Trophoblast cell (in vitro differentiated cells and primary cell): ENCODE results near the gene IRAK3.

ENCODE experiments used
- DNase-seq, 2 donors: peaks; one replicate each; pipeline ENCODE4 v3.0.0-alpha.2; 2016
- H2AFZ ChIP-seq: 2 replicates; pipeline ENCODE4 v1.6.1; 2013; ENCODE audit warnings: low read length, moderate library complexity, mild to moderate bottlenecking; ENCODE audit not compliant: insufficient read depth, poor library complexity
- H2AK5ac ChIP-seq: 2 replicates; pipeline ENCODE4 v1.6.1; 2013; ENCODE audit warnings: mild to moderate bottlenecking, low read length
- H2BK120ac ChIP-seq: 2 replicates; pipeline ENCODE4 v1.6.1; 2013; ENCODE audit warnings: low read length, mild to moderate bottlenecking, moderate library complexity; ENCODE audit not compliant: insufficient read depth, poor library complexity
- H2BK12ac ChIP-seq: 2 replicates; pipeline ENCODE4 v1.6.1; 2013; ENCODE audit warnings: mild to moderate bottlenecking, low read length, moderate library complexity
- H2BK5ac ChIP-seq: 2 replicates; pipeline ENCODE4 v1.6.1; 2013; ENCODE audit warnings: low read length, low read depth, moderate library complexity, mild to moderate bottlenecking; ENCODE audit not compliant: poor library complexity
- H3K14ac ChIP-seq: 2 replicates; pipeline ENCODE4 v1.6.1; 2013; ENCODE audit warnings: mild to moderate bottlenecking, low read length
- H3K18ac ChIP-seq: 2 replicates; pipeline ENCODE4 v1.6.1; 2013; ENCODE audit warnings: mild to moderate bottlenecking, low read length
- H3K23ac ChIP-seq: 2 replicates; pipeline ENCODE4 v1.6.1; 2013; ENCODE audit warnings: low read length
- H3K27ac ChIP-seq: 2 replicates; pipeline ENCODE4 v1.5.1; 2013; ENCODE audit warnings: low read depth, mild to moderate bottlenecking, inconsistent platforms, low read length, moderate library complexity
- H3K27me3 ChIP-seq: 2 replicates; pipeline ENCODE4 v1.6.1; 2013; ENCODE audit warnings: inconsistent platforms, mild to moderate bottlenecking, low read length, moderate library complexity; ENCODE audit not compliant: insufficient read depth
- H3K36me3 ChIP-seq, 2 experiments: 1 replicate in 1 of 2; 2 replicates in 1 of 2; pipeline ENCODE4 v1.6.1; 2013; ENCODE audit warnings: low read length in 2 of 2, mild to moderate bottlenecking in 2 of 2, moderate library complexity in 1 of 2; ENCODE audit not compliant: insufficient read depth in 2 of 2, control insufficient read depth in 1 of 2
- H3K4ac ChIP-seq: 2 replicates; pipeline ENCODE4 v1.6.1; 2013; ENCODE audit warnings: low read depth, mild to moderate bottlenecking, low read length, moderate library complexity
- H3K4me1 ChIP-seq, 2 experiments: 1 replicate in 1 of 2; 2 replicates in 1 of 2; pipeline ENCODE4 v1.6.1; 2013; ENCODE audit warnings: low read length in 2 of 2, mild to moderate bottlenecking in 2 of 2, moderate library complexity in 1 of 2; ENCODE audit not compliant: insufficient read depth in 2 of 2, control insufficient read depth in 1 of 2
- H3K4me2 ChIP-seq: 2 replicates; pipeline ENCODE4 v1.6.1; 2013; ENCODE audit warnings: inconsistent platforms, mild to moderate bottlenecking, low read length, moderate library complexity
- H3K4me3 ChIP-seq: 2 replicates; pipeline ENCODE4 v1.5.1; 2013; ENCODE audit warnings: mild to moderate bottlenecking, low read depth, low read length, inconsistent platforms
- H3K79me1 ChIP-seq: one replicate; pipeline ENCODE4 v1.6.1; 2013; ENCODE audit warnings: low read length
- H3K79me2 ChIP-seq: 2 replicates; pipeline ENCODE4 v1.6.1; 2013; ENCODE audit warnings: low read length, mild to moderate bottlenecking; ENCODE audit not compliant: control insufficient read depth, insufficient read depth, poor library complexity
- H3K9ac ChIP-seq: 2 replicates; pipeline ENCODE4 v1.6.1; 2013; ENCODE audit warnings: mild to moderate bottlenecking, low read length
- H3K9me3 ChIP-seq: 2 replicates; pipeline ENCODE4 v1.6.1; 2013; ENCODE audit warnings: low read depth, mild to moderate bottlenecking, control low read depth, inconsistent platforms, low read length; ENCODE audit not compliant: insufficient read depth
- H4K12ac ChIP-seq: 2 replicates; pipeline ENCODE4 v1.6.1; 2013; ENCODE audit warnings: low read depth, mild to moderate bottlenecking, low read length, moderate library complexity
- H4K8ac ChIP-seq: 2 replicates; pipeline ENCODE4 v1.6.1; 2013; ENCODE audit warnings: low read depth, mild to moderate bottlenecking, low read length, moderate library complexity
- H4K91ac ChIP-seq: one replicate; pipeline ENCODE4 v1.6.1; 2013; ENCODE audit warnings: low read depth, mild to moderate bottlenecking, low read length, moderate library complexity
- WGBS: extraction: QIAGEN DNeasy Blood & Tissue Kit; methylation state at CpG from one replicate; pipeline ENCODE4 v1.1.7; 2013; ENCODE audit warnings: missing lambda C conversion rate; ENCODE audit not compliant: insufficient read length, insufficient coverage; ENCODE audit errors: extremely low coverage; 5-methylcytosine and 5-hydroxymethylcytosine counted together

IRAK3 gene

GRCh38 chr12:66288121-66288520 lies 99.1 kb downstream of the IRAK3 start:
- no peak overlapping the region for H3K9ac ChIP-seq
- H3K4me1 ChIP-seq, result no peaks in the 10 kb centered on the region
- H4K12ac ChIP-seq, result no peak overlapping the region
- H4K91ac ChIP-seq, result no peak overlapping the region
- H3K27ac ChIP-seq, result no peak overlapping the region
- no peaks in the 10 kb centered on the region for H3K36me3 ChIP-seq
- no peak overlapping the region for H2BK120ac ChIP-seq
- H4K8ac ChIP-seq, result no peak overlapping the region
- no peak for DNase-seq
- no peaks in the 10 kb centered on the region for H3K79me2 ChIP-seq
- H3K79me1 ChIP-seq, result no peaks in the 10 kb centered on the region
- no peak overlapping the region for H3K23ac ChIP-seq
- no peak overlapping the region for H2AFZ ChIP-seq
- H3K14ac ChIP-seq, result no peak overlapping the region
- peaks cover 1% of the 10 kb centered on the region for H3K9me3 ChIP-seq
- no CpG with 5 or more reads among the region's 5 CpGs for WGBS
- H3K4me2 ChIP-seq, result no peak overlapping the region
- H2BK5ac ChIP-seq, result no peak overlapping the region
- H2BK12ac ChIP-seq, result no peak overlapping the region
- H3K4me3 ChIP-seq, result no peak overlapping the region
- no peaks in the 10 kb centered on the region for H3K27me3 ChIP-seq
- H3K18ac ChIP-seq, result no peak overlapping the region
- no peak overlapping the region for H2AK5ac ChIP-seq
- H3K4ac ChIP-seq, result no peak overlapping the region

- Histone ChIP-seq H4K91ac (no peak overlapping the region), H3K9ac (no peak overlapping the region), H3K27me3 (no peaks in the 10 kb centered on the region)
Observed at GRCh38 chr12:66289485-66289884, 100.5 kb downstream of the IRAK3 start.

DNA sequence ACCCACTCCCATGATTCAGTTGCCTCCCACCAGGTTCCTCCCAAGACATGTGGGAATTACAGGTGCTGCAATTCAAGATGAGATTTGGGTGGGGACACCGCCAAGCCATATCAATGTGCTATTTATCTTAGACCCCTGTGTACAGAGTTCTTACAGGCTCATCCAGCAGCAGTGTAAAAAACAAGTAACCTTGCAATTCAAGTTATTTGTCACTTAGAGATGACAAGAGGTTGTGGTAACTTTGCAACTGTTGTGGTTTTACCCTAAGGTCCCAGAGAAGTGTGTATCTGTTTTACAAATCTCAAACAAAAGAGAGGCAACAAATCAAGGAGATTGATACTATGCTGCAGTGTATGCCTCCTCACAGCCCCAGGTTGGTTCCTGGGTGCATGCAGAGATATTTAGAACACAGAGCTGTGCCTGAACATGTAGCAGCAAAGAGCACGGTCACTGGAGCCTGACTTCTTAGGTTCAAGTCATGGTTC lies 101.7 kb downstream of the IRAK3 start:
- Histone ChIP-seq H4K8ac (no peak overlapping the region), H3K23ac (no peak overlapping the region), H4K91ac (no peak overlapping the region), H3K27me3 (no peaks in the 10 kb centered on the region), H4K12ac (no peak overlapping the region), H2BK5ac (no peak overlapping the region), H3K4me1 (no peaks in the 10 kb centered on the region), H2BK12ac (no peak overlapping the region), H3K18ac (no peak overlapping the region), H2AK5ac (no peak overlapping the region), H3K36me3 (no peaks in the 10 kb centered on the region), H3K79me2 (no peaks in the 10 kb centered on the region), H3K4me2 (no peak overlapping the region), H3K79me1 (no peaks in the 10 kb centered on the region), H3K9ac (no peak overlapping the region), H3K4me3 (no peak overlapping the region), H3K14ac (no peak overlapping the region), H3K4ac (no peak overlapping the region), H2BK120ac (no peak overlapping the region), H3K27ac (no peak overlapping the region), H3K9me3 (no peaks in the 10 kb centered on the region), H2AFZ (no peak overlapping the region)
- no CpG with 5 or more reads among the region's 2 CpGs for WGBS
- DNase-seq, result no peak

More at GRCh38 chr12:66289485-66289884, 100.5 kb downstream of the IRAK3 start:
- H2BK120ac ChIP-seq, result no peak overlapping the region
- H3K4me3 ChIP-seq, result no peak overlapping the region
- H3K14ac ChIP-seq, result no peak overlapping the region
- no CpG with 5 or more reads among the region's 2 CpGs for WGBS
- H4K8ac ChIP-seq, result no peak overlapping the region
- no peak for DNase-seq
- no peak overlapping the region for H2BK12ac ChIP-seq
- H3K23ac ChIP-seq, result no peak overlapping the region
- H2BK5ac ChIP-seq, result no peak overlapping the region
- H3K18ac ChIP-seq, result no peak overlapping the region
- no peak overlapping the region for H2AK5ac ChIP-seq
- H3K79me2 ChIP-seq, result no peaks in the 10 kb centered on the region
- H3K4me2 ChIP-seq, result no peak overlapping the region
- no peak overlapping the region for H2AFZ ChIP-seq
- no peak overlapping the region for H4K12ac ChIP-seq
- H3K9me3 ChIP-seq, result no peaks in the 10 kb centered on the region
- H3K4me1 ChIP-seq, result no peaks in the 10 kb centered on the region
- H3K79me1 ChIP-seq, result no peaks in the 10 kb centered on the region
- H3K36me3 ChIP-seq, result no peaks in the 10 kb centered on the region
- no peak overlapping the region for H3K27ac ChIP-seq
- H3K4ac ChIP-seq, result no peak overlapping the region

GRCh38 chr12:66296176-66296683 lies 107.2 kb downstream of the IRAK3 start:
- Histone ChIP-seq H4K12ac (no peak overlapping the region), H3K4ac (no peak overlapping the region), H2BK120ac (no peak overlapping the region), H2AK5ac (no peak overlapping the region), H3K4me3 (no peak overlapping the region), H3K14ac (no peak overlapping the region), H2BK12ac (no peak overlapping the region), H3K9me3 (no peaks in the 10 kb centered on the region), H3K4me1 (no peaks in the 10 kb centered on the region), H3K9ac (no peak overlapping the region), H3K79me1 (no peaks in the 10 kb centered on the region), H3K23ac (no peak overlapping the region), H4K8ac (no peak overlapping the region), H2AFZ (no peak overlapping the region), H3K36me3 (no peaks in the 10 kb centered on the region), H3K27me3 (no peaks in the 10 kb centered on the region), H2BK5ac (no peak overlapping the region), H3K79me2 (no peaks in the 10 kb centered on the region), H3K4me2 (no peak overlapping the region), H4K91ac (no peak overlapping the region), H3K18ac (no peak overlapping the region), H3K27ac (no peak overlapping the region)
- DNase-seq, result no peak
- no CpG with 5 or more reads among the region's 1 CpG for WGBS
